HepG2 (cell line): ENCODE data around the gene HSPB6. TPM values are rescaled to one million over a fixed set of nuclear protein-coding genes. Genes with fewer than 3 reads are reported as not detected.

Source experiments
- ATF1 ChIP-seq: IDR thresholded peaks from 2 replicates; pipeline ENCODE4 v1.6.1; 2016; ENCODE audit warnings: mild to moderate bottlenecking, control low read depth
- ATM ChIP-seq: fragments of 450-650 bp; IDR thresholded peaks from 2 replicates; pipeline ENCODE4 v1.7.1; 2017; ENCODE audit warnings: mild to moderate bottlenecking, borderline replicate concordance
- CHD2 ChIP-seq: IDR thresholded peaks from 2 replicates; pipeline ENCODE4 v1.6.1; 2011; ENCODE audit warnings: low read depth, low read length, improper control_type of control experiment
- EP300 ChIP-seq, 3 experiments: sonication (generic) in 1 of 3; formaldehyde crosslinking in 1 of 3; IDR thresholded peaks; 2 replicates each; pipeline versions ENCODE4 v1.5.1 to v1.6.1; 2011 to 2020; ENCODE audit warnings: low read depth in 2 of 3, low read length in 2 of 3, borderline replicate concordance in 1 of 3, improper control_type of control experiment in 1 of 3, mild to moderate bottlenecking in 1 of 3, missing genetic modification reagents in 1 of 3, moderate library complexity in 1 of 3
- FIP1L1 ChIP-seq: fragments of 200-400 bp; formaldehyde crosslinking; IDR thresholded peaks from 2 replicates; pipeline ENCODE4 v1.6.1; 2018; ENCODE audit warnings: low read depth, mild to moderate bottlenecking, low read length, moderate library complexity, borderline replicate concordance; ENCODE audit not compliant: insufficient read depth
- FOSL2 ChIP-seq: sonication (generic); formaldehyde crosslinking; IDR thresholded peaks from 2 replicates; pipeline ENCODE4 v1.4.0; 2020; ENCODE audit warnings: missing genetic modification reagents
- HOXA7 ChIP-seq: sonication (generic); formaldehyde crosslinking; IDR thresholded peaks from 2 replicates; pipeline ENCODE4 v1.8.1; 2022; ENCODE audit warnings: mild to moderate bottlenecking, missing genetic modification reagents, moderate library complexity
- IKZF5 ChIP-seq: IDR thresholded peaks from 2 replicates; pipeline ENCODE4 v1.6.1; 2018; ENCODE audit warnings: missing genetic modification reagents, mild to moderate bottlenecking, missing compliant biosample characterization
- KAT8 ChIP-seq: IDR thresholded peaks from 2 replicates; pipeline ENCODE4 v1.6.1; 2016; ENCODE audit warnings: missing genetic modification reagents, missing compliant biosample characterization
- MED8 ChIP-seq: sonication (generic); formaldehyde crosslinking; IDR thresholded peaks from 2 replicates; pipeline ENCODE4 v1.8.1; 2023; ENCODE audit warnings: mild to moderate bottlenecking, missing genetic modification reagents; ENCODE audit not compliant: insufficient replicate concordance
- MEIS2 ChIP-seq: sonication (generic); formaldehyde crosslinking; IDR thresholded peaks from 2 replicates; pipeline ENCODE4 v1.9.0; 2021; ENCODE audit warnings: mild to moderate bottlenecking, missing genetic modification reagents
- MTA1 ChIP-seq: sonication (generic); formaldehyde crosslinking; IDR thresholded peaks from 2 replicates; pipeline ENCODE4 v1.4.0; 2020; ENCODE audit warnings: missing genetic modification reagents, mild to moderate bottlenecking, borderline replicate concordance
- PAWR ChIP-seq: sonication (generic); formaldehyde crosslinking; IDR thresholded peaks from 2 replicates; pipeline ENCODE4 v1.4.0; 2020; ENCODE audit warnings: missing genetic modification reagents, mild to moderate bottlenecking, borderline replicate concordance
- POLR2A ChIP-seq, 2 experiments: IDR thresholded peaks; 2 replicates each; pipeline ENCODE4 v1.6.1; 2011; ENCODE audit warnings: low read depth in 2 of 2, low read length in 2 of 2, mild to moderate bottlenecking in 1 of 2, moderate library complexity in 1 of 2; ENCODE audit not compliant: insufficient read depth in 1 of 2
- STAG1 ChIP-seq: sonication (generic); formaldehyde crosslinking; IDR thresholded peaks from 2 replicates; pipeline ENCODE4 v1.4.0; 2020; ENCODE audit warnings: missing genetic modification reagents
- TAF15 ChIP-seq: fragments of 200-400 bp; formaldehyde crosslinking; IDR thresholded peaks from one replicate; pipeline ENCODE4 v1.6.1; 2018; ENCODE audit warnings: mild to moderate bottlenecking, low read depth, low read length; ENCODE audit not compliant: poor library complexity, severe bottlenecking
- ZKSCAN5 ChIP-seq: sonication (generic); formaldehyde crosslinking; IDR thresholded peaks from 2 replicates; pipeline ENCODE4 v1.5.1; 2020; ENCODE audit warnings: mild to moderate bottlenecking, missing genetic modification reagents
- ZNF160 ChIP-seq: sonication (generic); formaldehyde crosslinking; IDR thresholded peaks from 2 replicates; pipeline ENCODE4 v1.8.0; 2022; ENCODE audit warnings: mild to moderate bottlenecking, inconsistent platforms, missing genetic modification reagents
- ZNF354B ChIP-seq: sonication (generic); formaldehyde crosslinking; IDR thresholded peaks from 2 replicates; pipeline ENCODE4 v1.8.0; 2022; ENCODE audit warnings: mild to moderate bottlenecking, missing genetic modification reagents
- ZNF441 ChIP-seq: sonication (generic); formaldehyde crosslinking; IDR thresholded peaks from 2 replicates; pipeline ENCODE4 v1.7.0; 2021; ENCODE audit warnings: missing genetic modification reagents, borderline replicate concordance
- ZNF570 ChIP-seq: sonication (generic); formaldehyde crosslinking; IDR thresholded peaks from 2 replicates; pipeline ENCODE4 v1.4.0; 2020; ENCODE audit warnings: mild to moderate bottlenecking, missing genetic modification reagents, borderline replicate concordance
- ZSCAN29 ChIP-seq: sonication (generic); formaldehyde crosslinking; conservative IDR thresholded peaks from 2 replicates; pipeline ENCODE4 v1.4.0; 2020; ENCODE audit warnings: mild to moderate bottlenecking, missing genetic modification reagents
- polyA plus RNA-seq, 8 experiments: library from polyadenylated mRNA; depleted of rRNA in 3 of 8; stranded (reverse) in 7 of 8; unstranded in 1 of 8; fragments of >200 nt; fragmentation: Illumina TruSeq in 4 of 8; extraction: Trizol in 4 of 8; gene quantifications; 2 replicates each; pipeline versions ENCODE4 v1.2.1 to v1.2.3, GENCODE V29; 2011 to 2016; ENCODE audit warnings: low read depth in 4 of 8, missing spikeins in 1 of 8, mixed read lengths in 1 of 8; ENCODE audit not compliant: insufficient read depth in 1 of 8
- total RNA-seq, 5 experiments: library from RNA; depleted of rRNA; stranded (reverse); fragments of >200 nt; fragmentation: Illumina TruSeq; extraction: Trizol; gene quantifications; 2 replicates each; pipeline ENCODE4 v1.2.3, GENCODE V29; 2016; ENCODE audit warnings: low read depth in 1 of 5
- TF ChIP-seq, protein P1 (sequence below), 2 experiments: fragments of 450-650 bp in 1 of 2; sonication (generic) in 1 of 2; formaldehyde crosslinking; IDR thresholded peaks; 2 replicates each; pipeline versions ENCODE4 v1.5.0 to v1.8.0; 2020 to 2022; ENCODE audit warnings: mild to moderate bottlenecking in 1 of 2, missing genetic modification reagents in 1 of 2
- TF ChIP-seq, protein P2 (sequence below): sonication (generic); formaldehyde crosslinking; IDR thresholded peaks from 2 replicates; pipeline ENCODE4 v1.4.0; 2020; ENCODE audit warnings: missing genetic modification reagents

Gene HSPB6
- total and polyA plus RNA-seq, 2 of the 13 experiments (the other 11 are each of a cell fraction or from before 2014, with no cell fraction given), result 0.18 TPM; not detected in 1

DNA sequence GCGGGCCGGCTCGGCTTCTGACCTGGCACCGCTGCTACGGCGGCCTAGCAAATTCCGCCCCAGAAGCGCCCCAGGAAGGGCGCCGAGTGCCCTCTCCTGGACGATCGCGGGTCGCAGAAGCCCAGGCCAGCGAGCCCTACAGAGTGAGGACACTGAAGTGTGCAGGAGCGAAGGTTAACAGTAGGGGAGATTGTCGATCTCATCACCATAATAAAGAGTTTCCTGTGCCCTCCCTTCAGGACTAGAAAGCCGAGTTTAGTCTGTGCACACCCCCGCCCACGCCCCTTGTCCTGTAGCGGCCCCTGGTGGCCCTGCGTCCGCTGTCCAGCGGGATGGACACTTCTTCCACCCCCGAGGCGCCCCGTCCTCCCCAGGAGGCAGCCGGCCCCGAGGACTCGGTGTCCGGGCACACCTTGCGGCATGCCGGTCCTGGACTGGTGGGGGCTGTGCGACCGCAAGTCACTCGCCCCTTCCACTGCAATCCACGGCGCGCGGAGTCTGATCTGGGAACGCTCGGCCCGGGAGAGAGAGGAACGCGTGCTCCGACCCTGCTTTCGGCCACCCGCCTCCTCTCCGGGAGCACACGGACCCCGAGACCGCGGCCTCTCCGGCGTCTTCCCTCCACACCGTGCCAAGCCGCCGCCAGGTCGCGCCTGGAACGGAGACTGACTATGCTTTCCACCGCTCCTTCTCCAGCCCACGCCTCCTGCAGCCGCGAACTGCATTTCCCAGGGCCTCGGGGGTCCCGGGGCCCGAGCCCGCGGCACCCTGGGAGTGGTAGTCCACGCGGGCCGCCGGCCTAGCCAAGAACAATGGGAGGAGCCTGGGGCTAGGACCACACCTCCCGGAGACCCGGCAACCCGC is 39.8 kb downstream of the HSPB6 start (continued):
- TF ChIP-seq KAT8 (peak; percentile 80), PAWR (CRISPR knock-in tag) (0 out of 2 replicates have a peak, but pooled peaks have one; percentile 55), ZNF160 (CRISPR knock-in tag) (peak; percentile 67; the same call in 1 of the 2 replicates), POLR2A (IDR thresholded peaks at IDR 0.05; ENCODE audit: insufficient read depth in 1 of 2, low read depth in 2 of 2, low read length in 2 of 2) (peak; percentile 29 to 69; a peak in 3 of 4 replicates), ZNF441 (peak; percentile 96), MEIS2 (CRISPR knock-in tag) (peak; percentile 50; the same call in 1 of the 2 replicates), MED8 (CRISPR knock-in tag) (peak; percentile 43), ZKSCAN5 (CRISPR knock-in tag) (peak; percentile 53; the same call in 1 of the 2 replicates), MTA1 (CRISPR knock-in tag) (no peak; the same call in 1 of the 2 replicates), STAG1 (CRISPR knock-in tag) (peak; percentile 89), ATF1 (CRISPR knock-in tag) (peak; percentile 79), ATM (no peak), ZSCAN29 (CRISPR knock-in tag) (0 out of 2 replicates have a peak, but pooled peaks have one; percentile 46), TAF15 (no peak), IKZF5 (peak; percentile 42; the same call in 1 of the 2 replicates), ZNF570 (CRISPR knock-in tag) (no peak), HOXA7 (CRISPR knock-in tag) (no peak), ZNF354B (CRISPR knock-in tag) (no peak), FIP1L1 (no peak), CHD2 (0 out of 2 replicates have a peak, but pooled peaks have one; percentile 39), EP300 (IDR thresholded peaks at IDR 0.05; ENCODE audit: low read depth in 2 of 2, low read length in 2 of 2) (no peak), EP300 (CRISPR knock-in tag; IDR thresholded peaks at IDR 0.05; ENCODE audit: borderline replicate concordance) (no peak), FOSL2 (CRISPR knock-in tag) (no peak)
- TF ChIP-seq, protein P1, sequence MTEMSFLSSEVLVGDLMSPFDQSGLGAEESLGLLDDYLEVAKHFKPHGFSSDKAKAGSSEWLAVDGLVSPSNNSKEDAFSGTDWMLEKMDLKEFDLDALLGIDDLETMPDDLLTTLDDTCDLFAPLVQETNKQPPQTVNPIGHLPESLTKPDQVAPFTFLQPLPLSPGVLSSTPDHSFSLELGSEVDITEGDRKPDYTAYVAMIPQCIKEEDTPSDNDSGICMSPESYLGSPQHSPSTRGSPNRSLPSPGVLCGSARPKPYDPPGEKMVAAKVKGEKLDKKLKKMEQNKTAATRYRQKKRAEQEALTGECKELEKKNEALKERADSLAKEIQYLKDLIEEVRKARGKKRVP (CRISPR knock-in tag; IDR thresholded peaks at IDR 0.05), result peak in 1 of 2 experiments; percentile 47; a peak in 1 of 4 replicates
- TF ChIP-seq, protein P2, sequence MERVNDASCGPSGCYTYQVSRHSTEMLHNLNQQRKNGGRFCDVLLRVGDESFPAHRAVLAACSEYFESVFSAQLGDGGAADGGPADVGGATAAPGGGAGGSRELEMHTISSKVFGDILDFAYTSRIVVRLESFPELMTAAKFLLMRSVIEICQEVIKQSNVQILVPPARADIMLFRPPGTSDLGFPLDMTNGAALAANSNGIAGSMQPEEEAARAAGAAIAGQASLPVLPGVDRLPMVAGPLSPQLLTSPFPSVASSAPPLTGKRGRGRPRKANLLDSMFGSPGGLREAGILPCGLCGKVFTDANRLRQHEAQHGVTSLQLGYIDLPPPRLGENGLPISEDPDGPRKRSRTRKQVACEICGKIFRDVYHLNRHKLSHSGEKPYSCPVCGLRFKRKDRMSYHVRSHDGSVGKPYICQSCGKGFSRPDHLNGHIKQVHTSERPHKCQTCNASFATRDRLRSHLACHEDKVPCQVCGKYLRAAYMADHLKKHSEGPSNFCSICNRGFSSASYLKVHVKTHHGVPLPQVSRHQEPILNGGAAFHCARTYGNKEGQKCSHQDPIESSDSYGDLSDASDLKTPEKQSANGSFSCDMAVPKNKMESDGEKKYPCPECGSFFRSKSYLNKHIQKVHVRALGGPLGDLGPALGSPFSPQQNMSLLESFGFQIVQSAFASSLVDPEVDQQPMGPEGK, result peak; percentile 60
